SU-DHL-6 (cell line): Measurements from ENCODE around the gene SIAH2.

Experiments
- H2AFZ ChIP-seq: fragments of 200-600 bp; sonication (generic); 2 replicates; pipeline ENCODE4 v1.6.1; 2014; ENCODE audit warnings: low read depth, mild to moderate bottlenecking, moderate library complexity, mixed read lengths, antibody characterized with exemption, low read length; ENCODE audit not compliant: severe bottlenecking
- H3F3A ChIP-seq: fragments of 200-600 bp; shearing (Covaris generic); 2 replicates; pipeline ENCODE4 v1.6.0; 2016; ENCODE audit warnings: antibody characterized with exemption, mild to moderate bottlenecking; ENCODE audit not compliant: insufficient read depth
- H3K27ac ChIP-seq: fragments of 200-600 bp; sonication (generic); 2 replicates; pipeline ENCODE4 v1.5.1; 2016; ENCODE audit warnings: low read depth, mild to moderate bottlenecking, low read length, moderate library complexity, mixed read lengths
- H3K27me3 ChIP-seq: fragments of 200-600 bp; sonication (generic), shearing (Covaris generic); 2 replicates; pipeline ENCODE4 v1.6.0; 2014; ENCODE audit warnings: mild to moderate bottlenecking, low read length
- H3K36me3 ChIP-seq: fragments of 200-600 bp; sonication (generic); 2 replicates; pipeline ENCODE4 v1.6.1; 2014; ENCODE audit warnings: mild to moderate bottlenecking, low read length, mixed read lengths
- H3K4me2 ChIP-seq: fragments of 300-600, 200-600 bp; shearing (Covaris generic), sonication (generic); 2 replicates; pipeline ENCODE4 v1.6.0; 2014; ENCODE audit warnings: low read length, low read depth, mild to moderate bottlenecking; ENCODE audit not compliant: poor library complexity, severe bottlenecking
- H3K4me3 ChIP-seq: fragments of 200-600 bp; sonication (generic); 2 replicates; pipeline ENCODE4 v1.5.1; 2014; ENCODE audit warnings: antibody characterized with exemption, low read length, mild to moderate bottlenecking, mixed read lengths; ENCODE audit not compliant: insufficient read depth, poor library complexity, severe bottlenecking
- H3K79me2 ChIP-seq: fragments of 200-600 bp; sonication (generic); 2 replicates; pipeline ENCODE4 v1.6.1; 2014; ENCODE audit warnings: mild to moderate bottlenecking, low read length, moderate library complexity; ENCODE audit not compliant: insufficient read depth
- H3K9ac ChIP-seq: fragments of 200-600 bp; sonication (generic); 2 replicates; pipeline ENCODE4 v1.7.0; 2014; ENCODE audit warnings: mild to moderate bottlenecking, low read length
- H3K9me2 ChIP-seq: fragments of 200-600 bp; sonication (generic); replicated peaks from 2 replicates; pipeline ENCODE4 v1.6.1; 2014; ENCODE audit warnings: low read length; ENCODE audit not compliant: insufficient read depth
- H3K9me3 ChIP-seq: fragments of 200-600 bp; sonication (generic); 2 replicates; pipeline ENCODE4 v1.6.1; 2014; ENCODE audit warnings: low read length, mixed read lengths; ENCODE audit not compliant: insufficient read depth
- H4K20me1 ChIP-seq: fragments of 200-600 bp; sonication (generic); 2 replicates; pipeline ENCODE4 v1.6.1; 2014; ENCODE audit warnings: low read depth, mild to moderate bottlenecking, antibody characterized with exemption, low read length, moderate library complexity, mixed read lengths
- EZH2phosphoT487 ChIP-seq: fragments of 200-600 bp; sonication (generic), shearing (Covaris generic); conservative IDR thresholded peaks from 2 replicates; pipeline ENCODE4 v1.6.1; 2018; ENCODE audit warnings: mild to moderate bottlenecking, antibody characterized with exemption, low read length, moderate library complexity, mixed read lengths
- TF ChIP-seq, protein P1 (sequence below): fragments of 200-600 bp; sonication (generic); IDR thresholded peaks from one replicate; pipeline ENCODE4 v1.5.1; 2017; ENCODE audit warnings: antibody characterized with exemption, mild to moderate bottlenecking, low read length, moderate library complexity; ENCODE audit not compliant: insufficient read depth, poor library complexity, severe bottlenecking

Gene SIAH2

DNA sequence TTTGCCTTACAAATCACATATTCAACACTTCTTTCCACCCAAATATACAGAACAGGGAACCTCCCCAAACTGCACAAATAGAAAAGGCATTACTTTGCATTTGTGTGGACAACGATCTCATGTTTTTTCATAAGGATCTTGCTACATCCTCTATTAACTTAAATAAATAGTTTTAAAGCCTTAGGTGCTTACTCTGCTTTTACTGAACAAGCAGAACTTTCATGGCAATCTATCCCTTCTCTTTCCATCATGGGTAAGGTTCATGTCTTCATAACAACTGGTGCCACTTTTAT lies 18.1 kb downstream of the SIAH2 start:
- H3F3A ChIP-seq, result peaks cover 6% of the 10 kb centered on the region; the same call in 1 of the 2 replicates
- no peaks in the 10 kb centered on the region for H3K27me3 ChIP-seq
- H3K4me3 ChIP-seq, result no peak overlapping the region
- no peaks in the 10 kb centered on the region; the same call in 1 of the 2 replicates for H4K20me1 ChIP-seq
- no peak overlapping the region for H3K9ac ChIP-seq
- H3K36me3 ChIP-seq, result no peaks in the 10 kb centered on the region
- no peak overlapping the region for H3K27ac ChIP-seq
- H3K9me2 ChIP-seq, result no peaks in the 10 kb centered on the region
- no peaks in the 10 kb centered on the region for H3K9me3 ChIP-seq
- H3K4me2 ChIP-seq, result no peak overlapping the region
- H2AFZ ChIP-seq, result no peak overlapping the region
- peaks cover 71% of the 10 kb centered on the region for H3K79me2 ChIP-seq
- no peak for TF ChIP-seq EZH2phosphoT487
- TF ChIP-seq, protein P1, sequence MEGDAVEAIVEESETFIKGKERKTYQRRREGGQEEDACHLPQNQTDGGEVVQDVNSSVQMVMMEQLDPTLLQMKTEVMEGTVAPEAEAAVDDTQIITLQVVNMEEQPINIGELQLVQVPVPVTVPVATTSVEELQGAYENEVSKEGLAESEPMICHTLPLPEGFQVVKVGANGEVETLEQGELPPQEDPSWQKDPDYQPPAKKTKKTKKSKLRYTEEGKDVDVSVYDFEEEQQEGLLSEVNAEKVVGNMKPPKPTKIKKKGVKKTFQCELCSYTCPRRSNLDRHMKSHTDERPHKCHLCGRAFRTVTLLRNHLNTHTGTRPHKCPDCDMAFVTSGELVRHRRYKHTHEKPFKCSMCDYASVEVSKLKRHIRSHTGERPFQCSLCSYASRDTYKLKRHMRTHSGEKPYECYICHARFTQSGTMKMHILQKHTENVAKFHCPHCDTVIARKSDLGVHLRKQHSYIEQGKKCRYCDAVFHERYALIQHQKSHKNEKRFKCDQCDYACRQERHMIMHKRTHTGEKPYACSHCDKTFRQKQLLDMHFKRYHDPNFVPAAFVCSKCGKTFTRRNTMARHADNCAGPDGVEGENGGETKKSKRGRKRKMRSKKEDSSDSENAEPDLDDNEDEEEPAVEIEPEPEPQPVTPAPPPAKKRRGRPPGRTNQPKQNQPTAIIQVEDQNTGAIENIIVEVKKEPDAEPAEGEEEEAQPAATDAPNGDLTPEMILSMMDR, result no peak

GRCh38 chr3:150744041-150744918 lies 18.7 kb downstream of the SIAH2 start:
- Histone ChIP-seq H3K4me2 (no peak overlapping the region), H3K9me3 (no peaks in the 10 kb centered on the region), H3K9ac (no peak overlapping the region), H3F3A (peaks cover 9% of the 10 kb centered on the region; the same call in 1 of the 2 replicates), H2AFZ (no peak overlapping the region), H3K27me3 (no peaks in the 10 kb centered on the region), H3K36me3 (no peaks in the 10 kb centered on the region), H3K4me3 (no peak overlapping the region), H3K27ac (no peak overlapping the region), H4K20me1 (no peaks in the 10 kb centered on the region; the same call in 1 of the 2 replicates), H3K9me2 (no peaks in the 10 kb centered on the region), H3K79me2 (peaks cover 65% of the 10 kb centered on the region)
- TF ChIP-seq, protein P1, result no peak
- no peak for TF ChIP-seq EZH2phosphoT487

- H3K4me2 ChIP-seq, result no peak overlapping the region
- H3K9ac ChIP-seq, result no peak overlapping the region
- no peaks in the 10 kb centered on the region; the same call in 1 of the 2 replicates for H4K20me1 ChIP-seq
- no peaks in the 10 kb centered on the region for H3K36me3 ChIP-seq
- no peaks in the 10 kb centered on the region for H3K9me2 ChIP-seq
- peaks cover 57% of the 10 kb centered on the region for H3K79me2 ChIP-seq
- no peaks in the 10 kb centered on the region for H3K9me3 ChIP-seq
- no peak overlapping the region for H3K4me3 ChIP-seq
- TF ChIP-seq, protein P1, result no peak
- H3F3A ChIP-seq, result peaks cover 9% of the 10 kb centered on the region; the same call in 1 of the 2 replicates
- H3K27ac ChIP-seq, result no peak overlapping the region
- no peak overlapping the region for H2AFZ ChIP-seq
- H3K27me3 ChIP-seq, result no peaks in the 10 kb centered on the region
Observed at GRCh38 chr3:150743508-150743907, 19.5 kb downstream of the SIAH2 start.
